HG03565 (cell line): ENCODE results near the gene SKI.
A peak's percentile ranks its signal among the peaks of the same experiment; 100 is the strongest.
"Not testable (repeated sequence)": the region's sequence is repeated elsewhere in the genome, so short reads cannot be mapped to it uniquely, and the experiment has no call there.

Source experiments
- ATAC-seq: cut with Tn5 transposase; IDR thresholded peaks from one replicate; pipeline ENCODE4 v1.9.1; 2021; ENCODE audit warnings: mild to moderate bottlenecking, moderate library complexity; ENCODE audit not compliant: unreplicated experiment

The SKI gene

DNA sequence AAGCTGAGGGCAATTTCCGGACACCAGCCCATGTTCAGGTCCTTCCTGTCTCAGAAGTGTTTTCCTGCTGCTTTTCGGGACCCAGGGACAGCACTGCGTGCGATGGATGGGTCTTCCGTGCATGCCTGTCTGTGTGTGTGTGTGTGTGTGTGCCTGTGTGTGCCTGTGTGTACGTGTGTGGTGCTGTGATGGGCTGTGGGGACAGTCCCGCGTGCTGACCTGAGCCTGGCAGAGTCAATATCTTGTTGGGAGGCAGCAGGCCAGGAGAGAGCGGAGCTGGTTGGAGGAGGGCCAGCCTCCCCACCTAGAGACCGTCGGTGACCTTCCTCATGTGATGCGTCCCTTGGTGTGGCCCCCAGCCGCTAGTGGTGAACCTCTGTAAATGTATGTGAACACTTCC is 13.7 kb downstream of the SKI start:
- no peak for ATAC-seq

DNA sequence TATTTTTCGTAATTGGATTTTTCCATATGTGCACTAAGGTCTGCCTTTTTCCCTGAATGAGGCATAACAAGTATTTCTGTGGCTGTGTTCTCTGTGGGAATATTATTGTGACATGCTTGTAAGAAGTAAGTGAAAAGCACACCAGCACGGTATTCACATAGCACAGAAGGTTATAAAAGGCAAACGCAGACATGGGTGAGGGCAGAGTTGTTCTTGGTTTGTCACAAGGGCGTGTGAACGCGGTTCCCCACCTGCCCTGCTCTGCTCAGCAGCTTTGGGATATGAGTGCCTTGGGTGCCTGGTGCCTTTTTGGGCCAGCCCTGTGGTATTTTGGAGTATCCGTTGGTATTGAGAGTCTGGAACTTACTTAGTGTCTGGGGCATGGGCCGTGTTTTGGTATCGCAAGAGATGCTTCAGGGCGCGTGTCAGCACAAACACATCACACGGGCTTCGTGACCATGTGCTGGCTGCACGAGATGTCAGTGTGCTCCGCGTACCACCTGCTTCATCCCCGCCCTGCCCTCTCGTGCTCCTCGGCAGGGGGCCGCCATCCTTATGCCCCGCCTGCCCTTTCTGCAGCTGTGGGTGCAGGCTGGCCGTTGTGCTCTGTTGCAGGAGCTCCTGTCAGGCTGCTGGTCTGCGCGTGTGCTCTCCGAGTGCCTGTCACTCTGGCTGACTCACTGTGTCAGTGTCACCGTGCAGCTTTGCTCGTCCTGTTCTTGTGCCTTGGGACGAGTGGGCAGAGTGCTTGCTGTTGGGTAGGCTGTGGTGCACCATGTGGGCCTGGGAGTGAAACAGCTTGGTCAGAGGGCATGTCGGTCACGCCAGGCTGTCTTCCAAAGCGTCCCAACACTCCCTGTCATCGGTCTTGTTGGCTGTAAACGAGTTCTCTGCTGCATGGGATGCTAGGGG is 15.0 kb downstream of the SKI start:
- ATAC-seq: no peak

DNA sequence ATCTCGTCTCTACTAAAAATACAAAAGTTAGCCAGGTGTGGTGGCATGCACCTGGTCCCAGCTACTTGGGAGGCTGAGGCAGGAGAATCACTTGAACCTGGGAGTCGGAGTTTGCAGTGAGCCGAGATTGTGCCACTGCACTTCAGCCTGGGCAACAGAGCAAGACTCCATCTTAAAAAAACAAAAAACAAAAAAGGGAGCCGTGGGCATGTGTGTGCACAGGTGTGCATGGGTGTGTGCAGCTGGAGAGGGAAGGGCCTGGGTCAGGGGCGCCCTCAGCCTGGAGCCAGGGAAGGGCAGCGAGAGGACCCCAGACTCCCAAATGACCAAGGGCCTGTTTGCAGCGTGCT is 18.9 kb downstream of the SKI start:
- ATAC-seq: not testable (repeated sequence)

DNA sequence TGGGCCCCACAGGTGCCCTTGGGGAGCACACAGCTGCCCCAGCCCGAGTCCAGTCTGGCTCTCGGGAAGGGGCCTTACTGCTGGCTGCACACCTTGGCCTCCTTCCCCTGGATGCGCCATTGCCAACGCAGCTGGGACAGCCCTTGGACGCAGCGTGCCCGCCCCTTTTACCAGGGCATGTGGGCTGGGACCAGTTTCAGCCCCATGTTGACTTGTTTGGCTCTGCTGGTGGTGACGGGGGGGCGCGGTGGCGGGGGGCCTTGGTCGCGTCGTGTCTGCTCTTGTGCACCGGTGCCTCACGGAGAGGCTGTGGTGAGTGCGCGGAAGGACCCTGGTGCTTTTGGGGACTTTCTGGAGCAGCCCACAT is 19.6 kb downstream of the SKI start:
- ATAC-seq: no peak

DNA sequence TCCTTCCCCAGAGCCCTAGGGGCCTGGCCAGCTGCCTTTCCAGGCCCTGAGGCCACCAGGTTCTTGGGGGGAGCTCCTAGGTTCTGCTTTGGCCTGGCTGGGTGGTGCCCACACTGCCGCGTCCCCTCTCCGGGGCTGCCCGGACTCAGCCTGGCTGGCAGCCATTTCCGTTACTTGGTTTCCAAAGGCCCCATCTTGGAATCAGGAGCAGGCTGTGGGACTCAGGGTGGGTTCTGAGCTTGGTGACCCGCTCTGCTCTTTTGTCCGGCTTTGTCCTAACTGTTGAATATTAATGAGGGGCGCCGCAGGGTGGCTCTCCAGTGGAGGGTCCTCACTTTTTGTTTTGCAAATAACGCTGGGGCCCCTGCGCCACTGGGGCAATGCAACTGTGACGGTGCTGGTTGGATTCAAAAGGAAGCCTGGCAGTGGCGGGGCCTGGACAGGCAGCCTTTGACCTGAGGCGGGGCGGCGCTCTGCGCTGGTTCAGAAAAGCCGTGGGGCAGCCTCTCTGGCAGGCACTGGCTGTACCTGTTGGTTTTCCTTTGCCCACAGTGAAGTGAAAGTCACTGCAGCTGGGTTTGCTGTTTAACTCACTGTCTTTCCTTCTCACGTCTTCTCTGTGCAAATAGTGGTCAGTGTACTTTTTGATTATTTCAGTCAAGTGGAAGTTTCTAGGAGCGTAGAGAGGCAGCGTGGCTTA is 20.2 kb downstream of the SKI start:
- ATAC-seq: no peak

DNA sequence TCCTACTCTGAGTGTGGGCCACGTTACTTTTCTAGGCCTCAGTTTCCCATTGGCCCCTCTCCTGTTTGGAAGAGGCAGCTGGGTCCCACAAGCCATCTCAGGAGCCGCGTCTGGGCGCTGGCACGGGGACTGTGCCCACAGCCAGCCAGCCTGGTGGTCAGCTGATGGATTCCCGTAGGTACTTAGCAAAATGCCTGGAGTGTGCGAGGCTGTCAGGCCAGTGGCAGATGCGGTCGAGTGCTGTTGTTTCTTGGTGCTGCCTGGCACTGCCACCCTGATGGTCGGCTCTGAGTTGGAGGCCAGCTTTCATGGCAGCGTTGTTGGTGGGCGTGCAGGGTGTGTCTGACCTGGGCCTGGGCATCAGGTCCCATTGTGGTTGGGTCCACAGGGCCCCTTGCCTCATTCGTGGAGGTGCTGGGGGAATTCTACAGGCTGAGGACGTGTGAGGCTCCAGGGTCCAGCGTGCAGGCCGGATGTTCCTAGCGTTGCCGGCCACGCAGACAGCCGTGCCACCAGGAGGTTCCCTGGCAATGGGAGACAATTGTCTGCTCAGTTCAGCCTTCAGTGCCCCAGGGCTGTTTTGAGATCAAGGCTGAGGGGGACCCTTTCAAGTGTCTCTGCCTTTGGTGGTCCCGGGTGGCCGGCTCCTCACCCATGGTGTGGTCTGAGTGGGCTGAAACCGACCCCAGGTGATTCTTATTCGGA is 20.9 kb downstream of the SKI start:
- ATAC-seq: no peak

DNA sequence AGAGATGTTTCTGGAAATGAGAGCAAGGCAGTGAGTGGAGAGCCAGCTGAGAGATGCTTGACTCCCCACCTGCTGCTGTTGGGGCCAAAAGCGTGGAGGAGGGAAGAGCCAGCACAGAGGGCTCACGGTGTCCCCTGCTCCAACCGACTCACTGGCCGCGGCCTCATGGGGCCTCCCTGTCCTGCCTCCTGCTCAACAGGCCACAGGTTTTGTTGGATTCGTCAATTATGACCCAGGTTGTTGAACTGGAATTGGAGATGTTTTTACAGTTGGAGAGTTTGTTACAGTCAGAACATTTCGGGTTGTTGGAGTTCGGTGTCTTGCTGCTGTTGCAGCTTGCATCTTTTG is 21.4 kb downstream of the SKI start:
- ATAC-seq: no peak

DNA sequence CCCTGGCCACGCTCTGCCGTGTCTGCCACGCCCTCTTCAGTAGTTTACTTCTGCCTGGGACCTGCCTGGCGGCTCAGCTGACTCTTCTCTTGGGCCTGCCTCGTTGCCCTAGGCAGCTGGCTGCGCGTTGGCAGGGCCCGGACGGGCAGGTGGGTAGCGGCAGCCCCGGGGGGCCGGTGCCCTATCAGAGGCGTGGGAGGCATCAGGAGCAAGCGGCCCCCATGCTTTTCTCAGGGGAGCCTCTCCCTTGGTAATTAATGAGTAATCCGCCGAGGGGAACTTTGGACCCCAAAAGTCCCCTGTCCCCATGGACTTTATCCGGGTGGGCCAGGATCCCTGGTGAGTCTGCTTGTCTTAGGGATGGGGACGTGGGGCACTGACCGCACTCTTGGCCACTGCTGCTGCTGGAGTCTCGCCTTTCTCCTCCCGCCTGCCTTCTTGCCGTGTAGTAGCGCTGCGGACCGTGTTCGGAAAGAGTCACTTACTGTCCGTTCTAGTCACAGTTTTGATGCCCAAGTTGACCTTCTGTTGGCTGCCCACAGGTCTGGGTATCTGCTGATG is 22.7 kb downstream of the SKI start:
- ATAC-seq: no peak

DNA sequence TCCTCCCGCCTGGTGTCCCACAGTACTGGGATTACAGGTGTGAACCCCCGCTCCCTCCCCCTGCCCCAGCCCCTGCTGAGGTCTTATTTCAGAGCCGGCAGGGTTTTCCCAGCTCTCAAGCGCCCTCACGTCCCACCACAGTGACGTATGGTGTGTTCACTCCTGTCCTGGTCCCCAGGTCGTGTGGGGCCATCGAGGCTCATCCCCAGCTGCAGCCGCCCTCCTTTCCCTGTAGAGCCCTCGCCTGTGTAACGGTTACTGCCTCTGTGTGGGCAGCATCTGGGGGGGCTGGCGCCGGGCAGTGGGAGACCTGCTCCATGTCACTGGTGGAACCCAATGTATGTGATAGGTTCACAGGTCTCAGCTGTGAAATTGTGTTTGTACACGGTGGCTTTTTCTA is 23.2 kb downstream of the SKI start:
- no peak for ATAC-seq

DNA sequence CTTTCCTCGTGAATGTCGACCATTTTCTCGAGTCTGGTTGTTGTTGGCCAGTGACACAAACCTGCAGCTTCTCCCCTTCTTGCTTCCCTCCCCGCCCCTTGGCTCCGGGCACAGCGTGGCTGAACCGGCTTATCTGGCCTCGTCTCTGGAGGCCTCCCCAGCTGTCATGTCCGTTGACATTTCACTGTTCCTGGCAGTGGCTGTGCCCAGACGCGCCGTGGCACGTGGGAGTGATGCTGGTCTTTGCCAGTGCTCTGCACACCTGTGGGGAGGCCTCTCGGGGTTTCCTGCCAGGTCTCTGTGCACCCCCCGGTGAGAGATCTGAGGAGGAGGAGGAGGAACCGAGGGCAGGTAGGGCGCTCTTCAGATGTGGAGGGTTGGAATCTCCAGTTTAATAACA is 23.7 kb downstream of the SKI start:
- ATAC-seq: no peak

DNA sequence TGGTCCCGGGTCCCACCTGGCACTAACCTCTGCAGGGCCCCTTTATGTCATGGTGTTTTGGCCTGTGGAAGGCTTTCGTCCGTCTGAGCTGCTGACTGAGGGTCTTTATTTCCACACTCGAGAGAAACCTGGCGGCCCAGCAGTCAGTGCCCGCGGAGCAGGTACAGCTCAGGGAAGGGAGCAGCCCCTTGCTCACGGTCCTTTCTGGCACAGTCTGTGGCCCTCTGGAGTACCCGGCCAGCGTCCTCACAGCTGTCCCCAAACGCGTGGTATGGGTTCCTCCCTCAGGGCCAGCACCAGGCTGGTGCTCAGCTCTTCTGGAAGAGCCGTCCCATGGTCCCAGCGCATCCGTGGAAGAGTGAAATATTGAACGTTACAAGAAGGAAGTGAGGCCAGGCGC is 24.3 kb downstream of the SKI start:
- ATAC-seq: no peak

DNA sequence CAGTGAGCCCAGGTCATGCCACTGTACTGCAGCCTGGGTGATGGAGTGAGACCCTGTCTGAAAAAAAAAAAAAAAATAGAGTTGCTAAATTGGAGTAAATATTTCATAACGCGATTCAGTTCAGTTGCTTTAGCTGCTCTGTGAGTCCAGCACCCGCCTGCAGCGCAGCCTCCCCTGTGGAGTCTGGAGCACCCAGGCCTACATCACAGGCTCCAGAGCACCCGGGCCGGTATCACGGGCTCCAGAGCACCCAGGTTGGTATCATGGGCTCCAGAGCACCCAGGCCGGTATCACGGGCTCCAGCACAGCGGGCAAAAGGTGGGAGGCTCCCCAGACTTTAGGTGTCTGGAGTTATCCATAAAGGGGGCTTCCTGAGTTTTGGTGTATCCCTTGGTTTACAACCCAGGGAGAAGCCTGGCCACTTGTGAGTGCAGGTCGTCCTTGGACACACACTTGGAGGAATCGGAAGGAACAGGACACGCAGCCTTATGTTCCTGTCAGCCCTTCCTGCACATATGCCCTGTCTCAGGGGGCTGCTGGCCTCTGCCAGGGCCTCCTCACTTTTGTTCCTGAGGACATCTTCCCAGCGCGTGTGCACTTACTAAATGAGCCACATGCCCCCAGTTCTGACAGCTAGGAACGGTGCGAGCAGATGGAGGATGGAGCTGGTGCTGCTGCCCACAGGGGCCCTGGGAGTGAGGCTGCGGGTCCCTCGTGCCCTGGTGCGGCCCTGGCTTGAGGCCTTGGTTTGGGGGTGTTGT is 25.1 kb downstream of the SKI start:
- no peak for ATAC-seq

DNA sequence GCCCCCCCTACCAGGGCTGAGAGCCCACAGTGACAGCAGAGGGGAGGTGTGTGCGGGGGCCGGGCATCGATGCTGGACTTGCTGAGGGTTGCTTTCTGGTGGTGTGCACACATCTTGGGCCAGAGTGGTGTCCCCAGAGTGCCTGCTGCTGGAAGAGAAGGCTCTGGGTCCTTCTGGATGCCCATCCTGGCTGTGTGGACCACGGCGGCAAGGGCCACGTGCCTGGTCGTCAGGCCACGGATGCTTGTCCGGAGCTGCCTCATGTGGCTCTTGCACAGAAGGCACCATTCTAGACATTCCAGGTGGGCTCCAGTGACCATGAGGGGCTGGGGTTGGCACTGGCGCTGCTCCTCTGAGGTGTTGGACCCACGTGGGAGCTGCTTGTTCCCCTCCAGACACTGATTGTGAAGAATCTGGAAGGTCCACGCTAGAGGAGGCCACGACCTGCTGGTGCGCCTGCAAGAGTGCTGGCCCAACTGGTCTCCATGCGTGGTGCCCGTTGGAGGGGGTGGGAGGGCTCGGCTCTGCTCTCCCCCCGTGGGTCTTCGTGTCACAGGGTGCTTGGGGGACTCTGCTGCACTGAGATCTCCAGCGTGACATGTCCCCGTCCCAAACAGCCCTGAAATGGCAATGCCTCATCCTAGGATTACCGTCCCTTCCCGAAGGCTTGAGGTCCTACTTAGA is 25.8 kb downstream of the SKI start:
- no peak for ATAC-seq

DNA sequence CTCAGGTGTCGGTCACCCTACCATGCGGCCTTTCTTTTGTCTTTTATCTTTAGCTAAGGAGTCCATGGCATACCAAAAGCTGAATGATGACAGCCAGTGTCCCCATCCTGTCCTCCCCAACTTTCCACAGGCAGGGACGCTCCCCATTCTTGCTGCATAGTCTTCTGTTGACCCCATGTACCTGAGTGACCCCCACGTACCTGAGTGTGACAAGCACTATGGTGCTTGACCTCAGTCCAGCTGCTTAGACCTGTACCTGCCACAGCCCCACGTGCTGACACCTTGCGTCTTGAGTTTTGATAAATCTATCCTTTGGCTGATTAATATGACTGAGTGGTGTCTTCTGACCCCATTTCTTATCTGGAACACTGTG is 26.9 kb downstream of the SKI start:
- no peak for ATAC-seq

DNA sequence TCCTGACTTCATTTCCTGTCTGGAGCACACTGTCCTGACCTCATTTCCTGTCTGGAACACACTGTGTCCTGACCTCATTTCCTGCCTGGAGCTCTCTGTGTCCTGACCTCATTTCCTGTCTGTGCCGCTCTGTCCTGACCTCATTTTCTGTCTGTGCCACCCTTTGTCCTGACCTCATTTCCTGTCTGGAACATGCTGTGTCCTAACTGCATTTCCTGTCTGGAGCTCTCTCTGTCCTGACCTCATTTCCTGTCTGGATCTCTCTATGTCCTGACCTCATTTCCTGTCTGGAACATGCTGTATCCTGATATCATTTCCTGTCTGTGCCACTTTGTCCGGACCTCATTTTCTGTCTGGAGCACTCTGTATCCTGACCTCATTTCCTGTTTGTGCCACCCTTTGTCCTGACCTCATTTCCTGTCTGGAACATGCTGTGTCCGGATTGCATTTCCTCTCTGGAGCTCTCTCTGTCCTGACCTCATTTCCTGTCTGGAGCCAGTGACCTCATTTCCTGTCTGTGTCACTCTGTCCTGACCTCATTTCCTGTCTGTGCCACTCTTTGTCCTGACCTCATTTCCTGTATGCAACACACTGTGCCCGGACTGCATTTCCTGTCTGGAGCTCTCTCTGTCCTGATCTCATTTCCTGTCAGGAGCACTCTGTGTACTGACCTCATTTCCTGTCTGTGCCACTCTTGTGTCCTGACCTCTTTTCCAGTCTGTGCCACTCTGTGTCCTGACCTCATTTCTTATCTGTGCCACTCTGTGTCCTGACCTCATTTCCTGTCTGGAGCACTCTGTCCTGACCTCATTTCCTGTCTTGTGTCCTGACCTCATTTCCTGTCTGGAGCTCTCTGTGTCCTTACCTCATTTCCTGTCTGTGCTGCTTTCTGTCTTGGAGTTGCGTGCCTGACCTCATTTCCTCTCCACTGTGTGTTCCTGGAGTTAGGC is 27.6 kb downstream of the SKI start:
- peak; percentile 56 for ATAC-seq

DNA sequence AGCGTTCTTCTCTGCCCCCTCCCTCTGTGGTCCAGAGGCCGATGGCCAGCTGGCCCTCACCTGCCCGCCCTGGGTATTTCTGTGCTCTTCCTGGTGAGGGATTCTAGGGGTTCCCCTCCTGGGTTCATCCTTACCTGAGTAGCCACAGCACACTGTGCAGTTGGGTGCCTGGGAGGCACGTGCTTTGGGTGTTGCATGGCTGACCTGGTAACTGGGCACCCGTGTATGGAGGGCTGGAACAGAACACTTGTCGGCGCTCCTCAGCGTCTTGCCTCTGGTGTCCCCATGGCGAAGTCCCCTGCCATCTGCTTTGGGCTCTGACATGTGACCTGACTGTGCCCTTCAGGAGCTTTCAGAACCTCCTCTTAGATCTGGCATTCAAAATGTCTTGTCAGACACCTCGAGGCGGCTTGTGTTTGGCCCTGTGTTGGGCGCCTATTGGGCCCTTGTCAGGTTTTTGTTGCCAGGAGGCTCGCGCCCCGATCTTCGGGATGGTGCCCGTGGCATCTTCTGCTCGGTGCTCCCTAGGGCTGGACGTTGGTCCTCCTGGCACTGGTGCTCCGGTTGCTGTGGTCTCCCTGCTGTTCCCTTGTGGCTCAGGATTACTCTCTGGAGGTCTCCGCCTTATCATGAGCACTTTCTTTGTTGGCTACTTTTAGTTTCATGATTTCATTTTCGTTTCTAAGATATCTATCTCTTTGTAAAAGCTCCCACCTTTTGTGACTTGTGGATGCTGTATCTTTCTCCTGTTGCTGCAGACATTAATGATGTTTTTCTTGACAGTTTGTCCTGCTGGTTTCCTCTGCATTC is 28.5 kb downstream of the SKI start:
- ATAC-seq: no peak

DNA sequence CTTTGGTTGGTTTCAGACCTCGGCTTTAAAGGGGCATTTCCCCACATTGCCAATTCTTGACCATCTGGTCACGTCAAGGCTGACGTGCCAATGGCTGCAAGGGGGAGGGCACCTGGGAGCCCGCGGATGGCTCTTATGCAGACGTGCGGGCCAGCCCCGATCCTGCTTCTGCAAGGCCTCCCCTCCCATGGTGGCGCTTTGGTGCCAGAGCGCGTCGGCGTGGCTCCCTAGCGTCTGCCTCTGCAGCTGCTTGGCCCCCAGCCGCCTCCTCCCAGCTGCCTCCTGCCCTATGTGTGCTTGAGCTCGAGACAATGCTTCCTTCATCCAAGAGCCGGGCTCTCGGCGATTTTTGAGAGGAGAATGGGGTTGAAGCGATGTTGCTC is 29.1 kb downstream of the SKI start:
- no peak for ATAC-seq

DNA sequence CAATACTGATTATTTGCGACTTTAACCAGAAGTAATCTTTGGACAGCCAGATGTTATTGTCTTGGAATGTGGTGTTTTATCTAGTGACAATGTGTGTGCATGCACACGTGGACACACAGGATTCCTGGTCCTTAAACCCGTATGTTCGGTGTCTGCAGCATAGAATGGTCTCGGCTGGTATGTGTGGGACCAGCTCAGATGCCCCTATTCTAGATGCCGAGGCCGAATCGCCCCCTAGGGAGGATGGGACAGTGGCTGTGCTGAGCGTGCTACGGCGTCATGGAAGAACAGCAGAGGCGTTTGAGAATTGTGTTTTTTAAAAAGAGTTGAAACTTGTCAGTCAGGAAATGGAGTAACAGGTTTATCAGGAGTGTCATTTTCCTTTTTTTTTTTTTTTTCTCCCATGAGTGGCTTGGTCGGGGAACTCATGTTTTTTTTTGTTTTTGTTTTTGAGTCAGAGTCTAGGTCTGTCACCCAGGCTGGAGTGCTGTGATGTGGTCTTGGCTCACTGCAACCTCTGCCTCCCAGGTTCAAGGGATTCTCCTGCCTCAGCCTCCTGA is 30.1 kb downstream of the SKI start:
- ATAC-seq: no peak
